ENCODE data around the gene HTR2C. TPM values are rescaled to one million over a fixed set of nuclear protein-coding genes. Genes with fewer than 3 reads are reported as not detected.

Gene HTR2C
- total and polyA plus RNA-seq, 7 donors: not detected

DNA sequence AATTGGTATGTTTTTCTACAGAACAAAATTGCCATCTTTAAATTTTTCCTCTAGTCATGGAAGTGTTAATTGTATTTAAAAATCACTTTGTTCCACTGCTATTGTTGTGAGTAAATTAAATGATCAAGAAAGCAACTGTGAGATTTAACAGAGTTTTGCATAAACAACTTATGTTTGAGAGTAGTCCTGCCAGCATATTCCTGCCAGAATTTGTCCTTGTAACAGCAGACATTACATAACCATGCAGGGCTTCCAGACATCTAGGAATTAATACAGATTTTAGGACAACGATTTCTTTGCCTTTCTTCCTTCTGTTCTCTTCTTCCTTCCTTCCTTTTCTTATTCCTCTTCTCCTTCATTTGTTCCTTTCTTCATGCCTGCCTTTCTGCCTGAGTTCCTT is 125.5 kb downstream of the HTR2C start:
- no peaks in the 10 kb centered on the region for H3K4me1 ChIP-seq
- TF ChIP-seq, protein P1, sequence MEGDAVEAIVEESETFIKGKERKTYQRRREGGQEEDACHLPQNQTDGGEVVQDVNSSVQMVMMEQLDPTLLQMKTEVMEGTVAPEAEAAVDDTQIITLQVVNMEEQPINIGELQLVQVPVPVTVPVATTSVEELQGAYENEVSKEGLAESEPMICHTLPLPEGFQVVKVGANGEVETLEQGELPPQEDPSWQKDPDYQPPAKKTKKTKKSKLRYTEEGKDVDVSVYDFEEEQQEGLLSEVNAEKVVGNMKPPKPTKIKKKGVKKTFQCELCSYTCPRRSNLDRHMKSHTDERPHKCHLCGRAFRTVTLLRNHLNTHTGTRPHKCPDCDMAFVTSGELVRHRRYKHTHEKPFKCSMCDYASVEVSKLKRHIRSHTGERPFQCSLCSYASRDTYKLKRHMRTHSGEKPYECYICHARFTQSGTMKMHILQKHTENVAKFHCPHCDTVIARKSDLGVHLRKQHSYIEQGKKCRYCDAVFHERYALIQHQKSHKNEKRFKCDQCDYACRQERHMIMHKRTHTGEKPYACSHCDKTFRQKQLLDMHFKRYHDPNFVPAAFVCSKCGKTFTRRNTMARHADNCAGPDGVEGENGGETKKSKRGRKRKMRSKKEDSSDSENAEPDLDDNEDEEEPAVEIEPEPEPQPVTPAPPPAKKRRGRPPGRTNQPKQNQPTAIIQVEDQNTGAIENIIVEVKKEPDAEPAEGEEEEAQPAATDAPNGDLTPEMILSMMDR (IDR thresholded peaks at IDR 0.05): no peak
- DNase-seq (no peak), ATAC-seq (no peak)
- H3K27me3 ChIP-seq (ENCODE audit: insufficient read depth in 3 of 3, low read length in 2 of 3): peaks cover 0 to 3% (median 0%) of the 10 kb centered on the region in 3 donors
- 27 to 73% (median 30%) methylated on average over 1 of the region's 1 CpG for WGBS, 3 donors
- H3K27ac ChIP-seq: no peak overlapping the region
- intact Hi-C loops (cut with DNase I): no loop called here
- H3K4me3 ChIP-seq: no peak overlapping the region
- no peaks in the 10 kb centered on the region for H3K36me3 ChIP-seq (ENCODE audit: insufficient read depth in 1 of 2, low read depth in 1 of 2)
- H3K9me3 ChIP-seq: peaks cover 4% of the 10 kb centered on the region

DNA sequence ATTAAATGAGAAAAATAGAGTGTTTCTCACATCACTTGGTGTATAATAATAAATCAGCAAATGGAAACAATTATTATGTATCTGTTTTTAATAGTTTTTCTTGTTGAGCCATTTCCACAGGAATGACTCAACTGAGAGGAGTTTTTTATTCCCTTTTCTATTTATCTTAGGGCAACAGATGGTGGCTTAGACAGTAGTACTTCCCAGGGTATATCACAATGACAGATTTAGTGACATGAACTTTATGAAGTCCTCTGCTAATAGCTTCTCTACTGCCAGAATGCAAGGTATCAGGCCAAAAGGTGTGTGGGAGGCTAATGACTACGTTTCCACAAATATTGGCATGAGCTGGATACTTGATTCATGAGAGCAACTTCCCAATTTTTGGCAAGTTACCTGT is 126.7 kb downstream of the HTR2C start:
- intact Hi-C loops (cut with DNase I): no loop called here
- ATAC-seq: no peak
- TF ChIP-seq, protein P1 (IDR thresholded peaks at IDR 0.05): no peak
- no peak overlapping the region for H3K4me3 ChIP-seq
- no peaks in the 10 kb centered on the region for H3K36me3 ChIP-seq (ENCODE audit: insufficient read depth in 1 of 2, low read depth in 1 of 2)
- H3K9me3 ChIP-seq: peaks cover 4% of the 10 kb centered on the region
- DNase-seq: no peak
- H3K4me1 ChIP-seq: no peaks in the 10 kb centered on the region
- no peak overlapping the region for H3K27ac ChIP-seq
- WGBS, 3 donors: 11 to 26% (median 24%) methylated on average over 1 of the region's 1 CpG
- peaks cover 0 to 3% (median 0%) of the 10 kb centered on the region in 3 donors for H3K27me3 ChIP-seq (ENCODE audit: insufficient read depth in 3 of 3, low read length in 2 of 3)

DNA sequence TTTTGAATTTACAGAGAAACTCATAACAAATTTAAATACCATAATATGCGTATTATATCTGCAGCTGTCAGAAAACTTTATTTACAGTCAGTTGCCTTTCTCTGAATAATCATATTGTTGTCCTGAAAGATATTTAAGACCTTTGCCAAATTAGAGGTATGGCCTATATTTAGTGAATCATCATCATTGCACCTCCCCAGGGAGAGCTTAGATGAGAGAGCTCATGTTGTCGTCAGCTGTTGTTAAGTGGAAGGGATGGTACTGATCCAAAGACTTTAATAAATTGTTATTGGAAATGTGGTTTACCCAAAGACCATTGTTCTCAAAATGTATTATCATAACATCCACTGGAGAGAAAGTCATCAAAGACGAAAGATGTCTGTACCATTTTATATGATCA is 128.6 kb downstream of the HTR2C start:
- ATAC-seq (no peak), DNase-seq (no peak)
- Histone ChIP-seq H3K27ac (no peak overlapping the region), H3K36me3 (ENCODE audit: insufficient read depth in 1 of 2, low read depth in 1 of 2) (no peaks in the 10 kb centered on the region), H3K9me3 (no peaks in the 10 kb centered on the region), H3K4me1 (no peaks in the 10 kb centered on the region), H3K27me3 (ENCODE audit: insufficient read depth in 3 of 3, low read length in 2 of 3) (peaks cover 0 to 3% (median 0%) of the 10 kb centered on the region in 3 donors), H3K4me3 (no peak overlapping the region)
- WGBS, 3 donors: 60 to 65% (median 63%) methylated on average over 3 of the region's 3 CpGs
- TF ChIP-seq, protein P1 (IDR thresholded peaks at IDR 0.05): no peak
- intact Hi-C loops (cut with DNase I): no loop called here

GRCh38 chrX:114715096-114715495 is 131.2 kb downstream of the HTR2C start:
- no peak overlapping the region for H3K4me3 ChIP-seq
- H3K4me1 ChIP-seq: no peaks in the 10 kb centered on the region
- no peaks in the 10 kb centered on the region for H3K9me3 ChIP-seq
- TF ChIP-seq, protein P1 (IDR thresholded peaks at IDR 0.05): no peak
- intact Hi-C loops (cut with DNase I): no loop called here
- ATAC-seq: no peak
- no peaks in the 10 kb centered on the region for H3K27me3 ChIP-seq (ENCODE audit: insufficient read depth in 3 of 3, low read length in 2 of 3)
- WGBS, 3 donors: 54 to 72% (median 58%) methylated on average over 3 of the region's 3 CpGs
- DNase-seq: no peak
- no peaks in the 10 kb centered on the region for H3K36me3 ChIP-seq (ENCODE audit: insufficient read depth in 1 of 2, low read depth in 1 of 2)
- H3K27ac ChIP-seq: no peak overlapping the region

- H3K4me1 ChIP-seq: no peaks in the 10 kb centered on the region
- intact Hi-C loops (cut with DNase I): no loop called here
- ATAC-seq (no peak), DNase-seq (no peak)
- H3K36me3 ChIP-seq (ENCODE audit: insufficient read depth in 1 of 2, low read depth in 1 of 2): no peaks in the 10 kb centered on the region
- H3K4me3 ChIP-seq: no peak overlapping the region
- H3K27ac ChIP-seq: no peak overlapping the region
- H3K27me3 ChIP-seq (ENCODE audit: insufficient read depth in 3 of 3, low read length in 2 of 3): no peaks in the 10 kb centered on the region
- 30 to 48% (median 42%) methylated on average over 6 of the region's 6 CpGs for WGBS, 3 donors
- TF ChIP-seq, protein P1 (IDR thresholded peaks at IDR 0.05): no peak
- no peaks in the 10 kb centered on the region for H3K9me3 ChIP-seq
Observed at GRCh38 chrX:114717921-114718320, 134.0 kb downstream of the HTR2C start.
